GM18505 (cell line): ENCODE data around the gene ITPKB.

ENCODE experiments used
- ATAC-seq: cut with Tn5 transposase; IDR thresholded peaks from one replicate; pipeline ENCODE4 v1.9.1; 2021; ENCODE audit not compliant: unreplicated experiment
- POLR2A ChIP-seq: IDR thresholded peaks from 4 replicates; pipeline ENCODE4 v1.6.1; 2011; ENCODE audit warnings: borderline replicate concordance; ENCODE audit not compliant: insufficient read depth, insufficient read length; ENCODE audit errors: extremely low read depth

ITPKB gene

DNA sequence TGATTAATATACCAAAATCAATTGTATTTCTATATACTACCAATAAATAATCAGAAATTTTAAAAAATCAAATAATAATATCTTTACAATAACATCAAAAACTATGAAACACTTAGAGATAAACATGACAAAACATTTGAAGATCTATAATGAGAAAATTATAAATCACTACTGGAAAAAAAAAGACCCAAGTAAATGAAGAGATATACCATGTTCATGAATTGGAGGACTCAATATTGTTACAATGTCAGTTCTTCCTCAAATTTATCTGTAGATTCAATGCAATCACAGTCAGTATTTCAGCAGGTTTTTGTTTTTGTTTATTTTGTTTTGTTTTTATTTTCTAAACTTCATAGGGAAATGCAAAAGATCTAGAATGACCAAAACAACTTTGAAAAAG is 4.2 kb upstream of the ITPKB start:
- ATAC-seq: no peak
- TF ChIP-seq POLR2A: no peak

DNA sequence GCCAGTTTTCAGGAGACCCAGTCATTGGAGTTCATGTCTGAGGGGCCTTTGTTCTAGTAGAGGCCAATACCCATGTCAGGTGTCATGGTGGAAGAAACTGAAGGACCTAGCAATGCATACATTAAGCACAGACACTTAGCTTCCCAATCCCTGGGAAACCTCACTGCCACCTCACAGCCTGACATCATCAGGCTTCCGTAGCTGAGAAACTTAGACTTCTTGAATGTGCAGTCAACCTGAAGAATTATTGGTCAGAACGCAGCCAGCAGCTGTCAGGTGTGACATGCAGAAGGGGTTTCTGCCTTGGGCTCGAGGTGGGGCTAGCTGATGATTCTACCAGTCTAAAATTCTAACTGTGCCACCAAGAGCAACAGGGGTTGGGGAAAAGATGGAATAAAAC is 1.9 kb upstream of the ITPKB start:
- ATAC-seq: no peak
- TF ChIP-seq POLR2A: no peak

DNA sequence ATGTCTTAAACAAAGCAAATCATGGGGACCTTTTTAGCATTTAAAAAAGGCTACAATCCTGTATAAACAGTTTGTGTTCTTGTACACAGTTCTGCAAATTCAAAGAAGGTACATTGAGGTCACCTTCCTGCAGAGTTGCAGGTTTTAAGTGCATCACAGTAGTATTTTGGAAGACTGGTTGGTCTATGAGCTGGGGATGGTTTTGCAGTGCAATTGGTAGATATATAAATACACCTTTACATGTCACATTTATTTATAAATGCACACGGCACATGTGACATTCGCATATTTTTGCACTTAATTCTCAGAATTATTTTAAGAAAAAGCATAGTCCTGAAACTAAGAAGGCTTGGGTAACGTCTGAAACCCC is 599 bp upstream of the ITPKB start:
- no peak for TF ChIP-seq POLR2A
- ATAC-seq: no peak

DNA sequence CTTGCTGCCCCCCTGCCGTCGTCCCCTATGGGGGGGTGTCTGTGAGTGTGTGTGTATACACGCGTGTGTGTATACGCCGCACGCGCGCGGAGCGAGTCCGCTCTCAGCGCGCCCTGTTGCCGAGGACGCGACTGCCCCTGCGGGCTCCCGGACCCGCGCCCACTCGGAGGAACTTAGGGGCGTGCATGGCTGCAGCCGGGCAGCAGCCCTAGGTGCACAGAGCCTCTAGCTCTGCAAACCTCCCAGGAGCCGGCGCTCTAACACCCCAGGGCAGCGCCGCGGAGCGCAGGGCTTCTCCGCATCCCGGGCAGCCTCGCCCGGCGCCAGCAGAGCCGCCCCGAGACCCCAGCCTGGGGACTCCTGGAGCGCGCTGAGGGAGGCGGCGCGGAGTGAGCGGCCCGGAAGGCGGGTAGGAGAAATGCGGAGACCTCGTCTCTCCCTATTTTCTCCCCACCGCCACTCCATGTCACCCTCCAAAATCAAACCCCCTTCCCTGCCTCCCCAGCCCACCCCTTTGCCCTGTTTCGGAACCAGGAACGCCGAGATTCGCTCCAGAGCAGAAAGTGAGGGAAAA is 574 bp downstream of the ITPKB start:
- peak; percentile 11 for ATAC-seq
- peak; percentile 18 for TF ChIP-seq POLR2A

DNA sequence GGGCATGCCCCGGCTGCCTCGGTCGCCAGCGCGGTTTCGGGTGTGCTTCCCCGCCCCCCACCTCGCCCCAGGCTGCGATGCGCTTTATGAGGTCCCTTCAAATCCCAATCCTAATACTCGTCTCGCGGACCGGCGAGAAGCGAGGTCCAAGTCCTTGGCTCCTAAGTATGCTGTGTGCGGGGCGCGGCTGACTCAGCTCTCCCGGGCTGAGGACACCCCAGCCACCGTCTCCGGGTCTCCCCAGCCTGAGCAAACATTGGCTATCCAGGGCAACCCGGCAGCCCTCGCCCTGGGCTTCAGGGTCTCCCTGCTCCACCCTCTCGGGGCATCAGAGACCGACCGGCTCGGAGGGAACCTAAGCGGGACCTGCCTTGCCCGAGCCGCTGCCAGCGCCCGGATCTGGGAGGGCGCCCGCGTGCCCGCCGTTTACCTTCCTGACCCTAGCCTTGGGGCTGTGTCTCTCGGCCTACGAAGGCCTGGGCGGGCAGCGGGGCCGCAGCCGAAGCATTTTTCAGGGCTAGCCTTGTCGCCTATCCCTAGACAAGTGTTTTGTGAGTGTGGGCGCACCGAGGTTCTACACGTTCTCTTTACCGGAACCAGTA is 1.2 kb downstream of the ITPKB start:
- ATAC-seq: peak; percentile 12
- no peak for TF ChIP-seq POLR2A

DNA sequence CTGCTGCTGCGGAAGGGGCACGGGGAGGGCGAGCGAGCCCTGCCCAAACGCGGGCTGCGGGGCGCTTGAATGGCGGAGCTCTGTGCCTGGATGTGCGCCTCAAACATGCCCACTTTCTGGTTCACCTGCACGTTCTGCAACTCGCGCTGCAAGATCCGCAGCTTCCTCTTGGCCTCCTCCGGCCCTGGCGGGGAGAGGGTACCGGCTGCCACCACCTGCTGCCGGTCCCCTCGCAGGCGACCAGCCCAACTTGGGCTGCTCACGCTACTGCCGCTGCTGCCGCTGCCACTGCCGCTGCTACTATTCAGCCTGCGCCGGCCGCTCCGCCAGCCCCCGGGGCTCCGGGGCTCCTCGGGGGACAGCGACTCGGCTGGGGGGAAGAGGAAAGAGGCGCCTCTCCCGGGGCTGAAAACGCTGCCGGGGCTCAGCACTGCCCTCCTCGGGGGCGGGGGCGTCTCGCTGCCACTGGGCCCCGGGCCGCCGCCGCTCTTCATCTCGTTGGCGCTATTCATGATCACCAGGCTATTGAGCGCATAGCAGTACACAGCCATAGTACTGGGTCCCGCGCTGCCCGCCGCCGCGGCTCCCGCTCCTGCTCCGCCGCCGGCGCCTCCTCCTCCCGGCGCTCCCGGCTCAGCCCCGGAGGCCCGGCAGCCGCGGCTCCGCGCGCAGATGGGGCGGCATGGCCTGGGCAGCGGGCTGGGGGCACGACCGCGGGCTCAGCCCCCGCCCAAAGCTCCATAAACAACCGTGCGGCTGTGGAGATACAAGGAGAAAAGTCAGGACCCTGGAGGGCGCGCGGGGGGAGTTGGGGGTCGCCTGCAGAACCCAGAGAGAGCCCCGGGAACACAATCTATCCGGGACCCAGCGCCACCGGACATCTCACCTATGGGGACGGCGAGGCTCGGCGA is 1.9 kb downstream of the ITPKB start:
- peak; percentile 42 for TF ChIP-seq POLR2A
- ATAC-seq: peak; percentile 34

DNA sequence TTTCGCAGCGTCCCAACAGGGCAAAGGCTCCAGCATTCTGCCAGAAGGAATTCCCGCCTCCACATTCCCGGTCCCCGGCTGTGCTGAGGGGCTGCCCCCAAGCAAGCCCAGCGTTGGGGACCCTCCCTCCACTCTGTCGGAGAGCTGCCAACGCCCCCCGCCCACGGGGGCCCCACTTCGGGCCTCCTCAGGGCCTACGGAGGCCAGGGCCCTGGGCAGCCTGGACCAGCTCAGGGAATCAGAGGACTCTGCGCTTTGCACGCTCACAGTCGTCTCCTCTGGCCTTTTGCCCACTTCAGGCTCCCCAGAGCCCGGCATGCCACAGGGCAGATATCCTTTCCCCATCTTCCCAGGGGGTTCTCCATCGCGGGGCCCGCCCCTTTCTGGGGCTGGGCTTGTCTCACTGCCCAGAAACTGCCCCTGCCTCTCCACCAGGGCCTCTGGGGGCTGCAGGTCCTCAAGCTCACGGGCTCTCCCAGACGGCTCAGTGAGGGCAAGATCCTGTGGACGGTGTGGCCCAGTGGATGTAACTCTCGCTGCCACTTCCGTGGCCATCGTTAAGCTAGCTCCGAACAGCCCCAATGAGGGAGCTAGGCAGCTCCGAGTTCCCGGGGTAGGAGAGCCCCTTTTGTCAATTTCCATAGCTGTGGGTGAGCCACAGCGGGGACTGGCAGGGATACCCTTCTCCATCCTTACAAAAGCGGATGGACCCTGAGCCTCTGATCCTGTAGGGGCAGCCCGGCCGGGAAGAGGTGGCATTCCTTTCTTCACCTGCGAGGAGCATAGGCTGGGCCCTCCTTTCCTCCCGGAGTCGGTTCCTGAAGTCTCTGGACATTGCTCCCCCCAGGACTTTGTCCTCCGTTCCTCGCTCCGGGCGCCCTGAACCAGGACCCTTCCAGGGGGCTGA is 2.8 kb downstream of the ITPKB start:
- ATAC-seq: no peak
- no peak for TF ChIP-seq POLR2A

DNA sequence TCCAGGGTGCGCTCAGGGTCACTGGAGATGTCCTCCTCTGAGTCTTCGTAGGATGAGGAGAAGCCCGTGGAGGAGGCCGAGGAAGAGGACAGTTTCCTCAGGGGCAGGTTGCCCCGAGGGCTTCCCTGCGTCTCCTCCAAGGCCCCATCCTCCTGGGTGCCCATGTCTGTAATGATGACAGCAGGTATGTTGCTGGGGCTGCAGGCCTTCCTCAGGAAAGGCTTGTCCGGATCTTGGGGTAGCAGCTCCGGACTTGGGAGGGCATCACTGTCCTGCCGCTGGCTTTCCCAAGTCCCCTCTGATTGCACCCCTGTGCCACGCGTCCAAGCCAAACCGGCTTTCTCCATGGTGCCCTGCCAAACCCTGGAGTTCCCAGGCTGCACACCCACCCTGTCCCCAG is 3.5 kb downstream of the ITPKB start:
- TF ChIP-seq POLR2A: no peak
- ATAC-seq: no peak

DNA sequence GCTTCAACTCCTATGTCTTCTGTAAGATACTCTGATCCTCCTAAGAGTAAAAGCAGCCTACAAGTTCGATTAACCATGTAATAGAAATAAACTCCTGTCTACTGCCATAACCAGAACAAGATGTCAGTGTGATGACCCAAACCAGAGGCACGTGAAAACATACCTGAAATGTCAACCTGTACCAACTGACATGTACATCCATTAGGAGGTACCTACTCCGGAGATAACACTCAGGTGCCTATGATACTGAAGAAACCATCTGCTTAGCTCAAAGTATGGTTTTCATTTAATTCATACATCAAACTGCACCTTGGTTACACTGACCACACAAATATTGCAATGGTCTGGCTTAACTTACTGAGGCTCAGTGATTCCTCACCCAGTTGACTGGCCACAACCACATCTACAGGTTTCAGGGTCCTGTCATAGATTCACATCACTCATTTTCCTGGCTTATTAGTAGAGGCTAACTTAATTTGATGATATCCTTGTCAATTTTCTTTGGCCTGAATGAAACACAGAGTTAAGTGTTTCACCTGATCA is 4.4 kb downstream of the ITPKB start:
- no peak for ATAC-seq

DNA sequence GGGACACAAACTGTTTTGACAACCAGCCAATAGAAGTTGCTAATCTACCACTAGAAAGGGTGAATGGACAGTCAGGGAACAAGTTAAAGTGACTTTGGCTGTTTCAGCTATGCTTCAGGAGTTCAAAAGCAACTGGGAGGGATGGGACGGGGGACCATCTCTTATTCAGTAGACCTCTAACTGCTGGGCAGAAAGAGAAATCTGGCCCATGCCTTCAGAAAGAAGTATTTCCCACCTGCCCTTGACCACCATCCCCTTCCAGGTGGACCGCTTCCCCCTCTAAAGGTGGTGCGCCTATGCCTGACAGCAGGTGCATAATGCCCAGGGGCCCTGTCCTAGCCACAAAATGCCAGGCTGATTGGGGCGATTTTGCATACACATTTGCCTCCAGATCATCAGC is 5.2 kb downstream of the ITPKB start:
- ATAC-seq: no peak
- no peak for TF ChIP-seq POLR2A

More for the DNA sequence above, 4.4 kb downstream of the ITPKB start:
- TF ChIP-seq POLR2A: no peak

DNA sequence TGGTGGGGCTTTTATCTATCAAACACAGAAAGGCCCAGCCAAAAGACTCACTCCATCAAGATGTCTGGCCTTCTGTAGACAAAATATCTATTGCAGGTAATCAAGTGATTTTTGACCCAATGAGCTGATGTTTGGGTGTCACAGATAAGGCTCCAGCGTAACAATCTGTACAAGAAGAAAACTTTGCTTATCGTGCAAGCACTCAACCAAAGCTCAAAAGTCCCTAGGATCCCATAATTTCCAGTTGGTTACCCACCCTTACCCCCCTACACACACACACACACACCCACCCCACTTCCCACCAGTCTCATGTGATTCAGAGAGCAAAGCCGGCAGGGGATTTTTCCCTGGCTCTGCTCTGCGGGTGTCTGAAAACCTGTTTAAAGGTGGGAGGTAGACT is 5.8 kb downstream of the ITPKB start:
- no peak for TF ChIP-seq POLR2A
- no peak for ATAC-seq

DNA sequence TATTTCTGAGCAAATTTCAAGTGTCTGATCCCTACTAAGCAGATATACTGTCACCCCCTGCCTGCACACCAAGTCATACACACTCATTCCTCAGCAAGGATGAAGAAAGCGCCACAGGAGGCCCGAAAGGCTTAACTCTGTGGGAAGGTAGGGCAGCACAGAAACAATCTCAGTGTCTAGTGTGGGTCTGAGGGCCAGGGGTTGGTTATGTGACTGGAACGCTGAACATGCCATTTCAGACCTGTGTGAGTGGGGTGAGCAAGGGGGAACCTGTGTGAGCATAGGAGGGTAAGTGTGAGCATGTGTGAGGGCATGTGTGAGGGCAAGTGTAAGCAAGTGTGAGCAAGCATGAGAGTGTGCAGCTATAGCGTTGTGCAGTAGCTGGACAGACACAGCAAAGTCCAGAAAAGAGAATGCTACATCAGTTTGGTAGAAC is 6.2 kb downstream of the ITPKB start:
- no peak for TF ChIP-seq POLR2A
- no peak for ATAC-seq
